Gastrocnemius medialis (tissue), 4 donors: Measurements from ENCODE around the gene EFCAB9. TPM values are rescaled to one million over a fixed set of nuclear protein-coding genes. Genes with fewer than 3 reads are reported as not detected.

Source experiments
- ATAC-seq, 2 donors: fragments of 150-250 bp; one replicate each; pipeline ENCODE4 v1.9.1; 2016
- DNase-seq, 2 donors: peaks; one replicate each; pipeline ENCODE4 v3.0.0-alpha.2; 2019
- H3K27ac ChIP-seq, 4 donors: fragments of 200-600 bp; sonication (generic); 1 replicate in 1 of 4; 2 replicates in 3 of 4; pipeline ENCODE4 v1.5.1; 2016 to 2018; ENCODE audit warnings: mild to moderate bottlenecking in 2 of 4, moderate library complexity in 1 of 4
- H3K27me3 ChIP-seq, 3 donors: fragments of 200-600 bp; sonication (generic) in 2 of 3; 1 replicate in 1 of 3; 2 replicates in 2 of 3; pipeline versions ENCODE4 v1.5.1 to v1.6.0; 2016 to 2019; ENCODE audit warnings: mild to moderate bottlenecking in 1 of 3, moderate library complexity in 1 of 3
- H3K36me3 ChIP-seq, 2 donors: fragments of 200-600 bp; sonication (generic) in 1 of 2; one replicate each; pipeline ENCODE4 v1.5.1; 2017 to 2018
- H3K4me1 ChIP-seq, 2 donors: fragments of 200-600 bp; sonication (generic) in 1 of 2; one replicate each; pipeline ENCODE4 v1.5.1; 2016 to 2017; ENCODE audit warnings: mild to moderate bottlenecking in 2 of 2
- H3K4me3 ChIP-seq, 4 donors: fragments of 200-600 bp; sonication (generic) in 3 of 4; 1 replicate in 1 of 4; 2 replicates in 3 of 4; pipeline ENCODE4 v1.5.1; 2016 to 2019; ENCODE audit warnings: mild to moderate bottlenecking in 2 of 4
- H3K9me3 ChIP-seq, 3 donors: fragments of 200-600 bp; sonication (generic) in 2 of 3; 1 replicate in 1 of 3; 2 replicates in 2 of 3; pipeline ENCODE4 v1.5.1; 2016 to 2019
- CTCF ChIP-seq, 5 experiments: fragments of 450-650 bp in 3 of 5; fragments of 200-600 bp in 2 of 5; sonication (generic) in 2 of 5; IDR thresholded peaks in 4 of 5; conservative IDR thresholded peaks in 1 of 5; 1 replicate in 4 of 5; 2 replicates in 1 of 5; pipeline ENCODE4 v1.5.1; 2016 to 2019; ENCODE audit warnings: antibody characterized with exemption in 5 of 5, mild to moderate bottlenecking in 3 of 5, moderate library complexity in 3 of 5
- POLR2A ChIP-seq, 2 donors: fragments of 450-650 bp; IDR thresholded peaks; one replicate each; pipeline ENCODE4 v1.6.1; 2017; ENCODE audit warnings: antibody characterized with exemption in 2 of 2, mild to moderate bottlenecking in 2 of 2, moderate library complexity in 2 of 2
- in situ Hi-C, 4 donors: fragments of 200-750 bp; cut with MboI; loops; one replicate each; pipeline versions ENCODE4 v1.15.0 to v1.8.0; 2017; ENCODE audit warnings: low sequenced_read_pairs in 4 of 4
- intact Hi-C: fragments of 100-400 bp; cut with DNase I; formaldehyde crosslinking; loops from one replicate; pipeline ENCODE4 v1.15.1; 2023; ENCODE audit warnings: low total_unique reads
- total RNA-seq, 4 donors: library from RNA; depleted of rRNA; stranded (reverse); fragments of >200 nt; gene quantifications; one replicate each; pipeline versions ENCODE4 v1.1.0 to v1.2.3, GENCODE V29; 2016

Gene EFCAB9
- total RNA-seq, 4 donors from 2014 or later: not detected

DNA sequence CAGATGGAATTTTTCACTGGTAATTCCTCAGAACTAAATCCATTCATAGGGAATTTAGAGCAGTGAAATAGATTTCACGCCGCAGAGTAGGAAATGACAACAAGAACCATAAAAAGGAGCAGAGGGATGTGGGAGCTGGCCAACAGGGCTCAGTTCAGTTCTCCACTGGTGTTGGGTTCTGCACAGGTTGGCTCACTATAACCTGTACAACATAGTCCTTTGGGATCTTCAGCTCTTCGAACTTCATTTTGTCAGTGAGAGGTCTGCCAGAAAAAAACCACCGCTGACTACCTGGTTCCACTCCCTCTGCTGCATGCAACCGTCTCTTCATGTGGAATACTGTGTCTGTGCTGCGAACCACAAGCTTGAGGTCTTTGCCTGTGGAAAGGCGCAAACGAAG is 17.7 kb downstream of the EFCAB9 start:
- Histone ChIP-seq H3K27ac (no peak overlapping the region), H3K4me3 (no peak overlapping the region), H3K27me3 (no peaks in the 10 kb centered on the region), H3K36me3 (peaks cover 0 to 17% of the 10 kb centered on the region in 2 donors), H3K4me1 (no peaks in the 10 kb centered on the region), H3K9me3 (no peaks in the 10 kb centered on the region)
- no peak for ATAC-seq
- in situ Hi-C loops: no loop called here
- intact Hi-C loops: no loop called here
- no peak for DNase-seq
- TF ChIP-seq POLR2A (IDR thresholded peaks at IDR 0.05): no peak
- TF ChIP-seq CTCF (IDR thresholded peaks at IDR 0.05 in 4 of 5, conservative IDR thresholded peaks at IDR 0.05 in 1 of 5): no peak

DNA sequence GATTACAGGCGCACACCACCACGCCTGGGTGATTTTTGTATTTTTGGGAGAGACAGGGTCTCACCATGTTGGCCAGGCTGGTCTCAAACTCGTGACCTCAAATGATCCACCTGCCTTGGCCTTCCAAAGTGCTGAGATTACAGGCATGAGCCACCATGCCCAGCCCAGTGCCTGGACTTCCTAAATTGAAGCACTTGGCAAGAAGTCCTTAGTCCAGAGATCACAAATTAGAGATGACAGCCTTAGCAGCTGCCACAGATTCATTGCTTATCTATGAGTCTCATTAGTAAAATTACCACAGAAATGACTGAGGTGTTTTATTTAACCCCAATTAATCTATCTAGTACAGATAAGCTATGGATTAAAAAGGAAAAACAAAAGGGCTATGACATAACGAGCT is 19.2 kb downstream of the EFCAB9 start:
- no peak for TF ChIP-seq POLR2A (IDR thresholded peaks at IDR 0.05)
- no peak for TF ChIP-seq CTCF (IDR thresholded peaks at IDR 0.05 in 4 of 5, conservative IDR thresholded peaks at IDR 0.05 in 1 of 5)
- Histone ChIP-seq H3K27ac (no peak overlapping the region), H3K4me3 (no peak overlapping the region), H3K9me3 (no peaks in the 10 kb centered on the region), H3K4me1 (no peaks in the 10 kb centered on the region), H3K36me3 (peaks cover 0 to 11% of the 10 kb centered on the region in 2 donors), H3K27me3 (no peaks in the 10 kb centered on the region)
- ATAC-seq (no peak), DNase-seq (no peak)
- in situ Hi-C loops (no loop called here), intact Hi-C loops (no loop called here)

DNA sequence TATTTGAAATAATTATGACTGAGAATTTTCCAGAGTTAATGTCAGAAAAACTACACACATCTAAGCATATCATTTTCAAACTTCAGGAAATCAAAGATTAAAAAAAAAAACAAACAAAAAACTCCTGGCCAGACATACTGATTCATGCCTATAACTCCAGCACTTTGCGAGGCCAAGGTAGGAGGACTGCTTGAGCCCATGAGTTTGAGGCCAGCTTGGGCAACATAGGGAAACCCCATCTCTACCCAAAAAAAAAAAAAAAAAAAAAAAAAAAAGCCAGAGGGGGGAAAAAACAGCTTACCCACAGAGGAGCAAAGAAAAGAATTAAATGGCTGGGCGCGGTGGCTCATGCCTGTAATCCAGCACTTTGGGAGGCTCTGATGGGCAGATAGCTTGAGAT is 22.4 kb downstream of the EFCAB9 start:
- no peaks in the 10 kb centered on the region for H3K4me1 ChIP-seq
- TF ChIP-seq CTCF (IDR thresholded peaks at IDR 0.05 in 4 of 5, conservative IDR thresholded peaks at IDR 0.05 in 1 of 5): no peak
- no peak overlapping the region for H3K27ac ChIP-seq
- H3K4me3 ChIP-seq: no peak overlapping the region
- peaks cover 0 to 6% of the 10 kb centered on the region in 2 donors for H3K36me3 ChIP-seq
- no peaks in the 10 kb centered on the region for H3K27me3 ChIP-seq
- DNase-seq (no peak), ATAC-seq (no peak)
- intact Hi-C loops (no loop called here), in situ Hi-C loops (no loop called here)
- H3K9me3 ChIP-seq: no peaks in the 10 kb centered on the region

DNA sequence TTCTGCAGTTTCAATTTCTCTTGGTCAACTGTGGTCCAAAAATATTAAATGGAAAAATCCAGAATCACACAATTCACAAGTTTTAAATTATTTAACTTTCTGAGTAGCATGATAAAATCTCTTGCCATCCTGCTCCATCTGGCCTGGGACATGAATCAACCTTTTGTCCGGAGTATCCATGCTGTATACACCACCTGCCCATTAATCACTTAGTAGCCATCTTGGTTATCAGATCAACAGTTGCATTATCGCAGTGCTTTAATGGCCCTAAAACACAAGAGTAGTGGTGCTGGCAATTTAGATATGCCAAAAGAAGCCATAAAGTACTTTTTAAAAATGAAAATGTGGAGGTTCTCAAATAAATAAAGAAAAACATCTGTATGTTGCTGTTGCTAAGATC is 25.3 kb downstream of the EFCAB9 start:
- in situ Hi-C loops: no loop called here
- H3K36me3 ChIP-seq: no peaks in the 10 kb centered on the region
- no peak overlapping the region for H3K27ac ChIP-seq
- H3K4me1 ChIP-seq: no peaks in the 10 kb centered on the region
- H3K4me3 ChIP-seq: no peak overlapping the region
- DNase-seq: no peak
- no peaks in the 10 kb centered on the region for H3K27me3 ChIP-seq
- ATAC-seq: no peak
- no peaks in the 10 kb centered on the region for H3K9me3 ChIP-seq
- TF ChIP-seq POLR2A (IDR thresholded peaks at IDR 0.05) (no peak), CTCF (IDR thresholded peaks at IDR 0.05 in 4 of 5, conservative IDR thresholded peaks at IDR 0.05 in 1 of 5) (no peak)
- intact Hi-C loops: no loop called here
